HEK293 (cell line): ENCODE data around the gene PHLDB2.

Source experiments
- CTCF ChIA-PET: fragments of 350-600 bp; formaldehyde crosslinking; extraction: SDS; loops from one replicate; lab custom pipeline; 2021; ENCODE audit warnings: antibody characterized with exemption; lab: Yijun Ruan, JAX
- POLR2A ChIA-PET: fragments of 300-600 bp; formaldehyde crosslinking; extraction: SDS; loops from one replicate; lab custom pipeline; 2020; ENCODE audit warnings: antibody characterized with exemption, inconsistent platforms; lab: Yijun Ruan, JAX
- H3K27ac ChIP-seq: fragments of 200-500 bp; sonication (Bioruptor generic); 2 replicates; pipeline ENCODE4 v1.5.1; 2014; ENCODE audit warnings: low read depth, low read length, control low read depth, inconsistent platforms; ENCODE audit errors: extremely low read depth
- H3K36me3 ChIP-seq, 2 experiments: fragments of 200-500 bp in 1 of 2; sonication (Bioruptor generic) in 1 of 2; 1 replicate in 1 of 2; 2 replicates in 1 of 2; pipeline ENCODE4 v1.5.1; 2014 to 2017; ENCODE audit warnings: inconsistent platforms in 2 of 2, low read length in 2 of 2; ENCODE audit not compliant: control insufficient read depth in 2 of 2, insufficient read depth in 1 of 2
- H3K4me1 ChIP-seq: fragments of 200-500 bp; sonication (Bioruptor generic); 2 replicates; pipeline ENCODE4 v1.5.1; 2014; ENCODE audit warnings: mild to moderate bottlenecking, low read length, inconsistent platforms; ENCODE audit not compliant: control insufficient read depth, insufficient read depth
- H3K4me3 ChIP-seq: 2 replicates; pipeline ENCODE4 v1.5.1; 2011; ENCODE audit warnings: low read depth, mild to moderate bottlenecking, control low read depth, low read length, moderate library complexity
- H3K9me3 ChIP-seq: fragments of 200-500 bp; sonication (Bioruptor generic); 2 replicates; pipeline ENCODE4 v1.5.1; 2014; ENCODE audit warnings: low read depth, low read length, inconsistent platforms; ENCODE audit not compliant: control insufficient read depth, insufficient read depth
- FEZF1 ChIP-seq: fragments of 450-650 bp; formaldehyde crosslinking; IDR thresholded peaks from 2 replicates; pipeline ENCODE4 v1.5.1; 2016; ENCODE audit warnings: missing biosample characterization, missing genetic modification characterization
- GLI2 ChIP-seq: fragments of 450-650 bp; formaldehyde crosslinking; IDR thresholded peaks from 2 replicates; pipeline ENCODE4; 2017; ENCODE audit warnings: missing biosample characterization, missing genetic modification characterization, low read depth, borderline replicate concordance
- KLF9 ChIP-seq: fragments of 450-650 bp; formaldehyde crosslinking; IDR thresholded peaks from 2 replicates; pipeline ENCODE4 v1.5.1; 2016; ENCODE audit warnings: missing biosample characterization, missing genetic modification characterization, low read depth
- ZFP37 ChIP-seq: fragments of 450-650 bp; formaldehyde crosslinking; IDR thresholded peaks from 2 replicates; pipeline ENCODE4 v1.5.1; 2016; ENCODE audit warnings: missing biosample characterization, missing genetic modification characterization
- ZNF146 ChIP-seq: fragments of 450-650 bp; formaldehyde crosslinking; IDR thresholded peaks from 2 replicates; pipeline ENCODE4 v1.5.1; 2016; ENCODE audit warnings: missing biosample characterization, missing genetic modification characterization
- ZNF155 ChIP-seq: fragments of 450-650 bp; formaldehyde crosslinking; IDR thresholded peaks from 2 replicates; pipeline ENCODE4 v1.5.1; 2016; ENCODE audit warnings: missing biosample characterization, missing genetic modification characterization
- ZNF239 ChIP-seq: fragments of 450-650 bp; formaldehyde crosslinking; IDR thresholded peaks from 2 replicates; pipeline ENCODE4 v1.5.1; 2016; ENCODE audit warnings: missing biosample characterization, missing genetic modification characterization
- ZNF302 ChIP-seq: fragments of 450-650 bp; formaldehyde crosslinking; IDR thresholded peaks from 2 replicates; pipeline ENCODE4 v1.5.1; 2016; ENCODE audit warnings: missing biosample characterization, missing genetic modification characterization, low read depth
- ZNF324 ChIP-seq: fragments of 450-650 bp; formaldehyde crosslinking; IDR thresholded peaks from 2 replicates; pipeline ENCODE4 v1.5.1; 2016; ENCODE audit warnings: missing biosample characterization, missing genetic modification characterization
- ZNF366 ChIP-seq: fragments of 450-650 bp; formaldehyde crosslinking; conservative IDR thresholded peaks from 2 replicates; pipeline ENCODE4 v1.5.1; 2016; ENCODE audit warnings: missing biosample characterization, missing genetic modification characterization
- ZNF391 ChIP-seq: fragments of 450-650 bp; formaldehyde crosslinking; IDR thresholded peaks from 2 replicates; pipeline ENCODE4 v1.5.1; 2016; ENCODE audit warnings: low read depth, missing biosample characterization, missing genetic modification characterization, borderline replicate concordance
- ZNF404 ChIP-seq: fragments of 450-650 bp; formaldehyde crosslinking; IDR thresholded peaks from 2 replicates; pipeline ENCODE4 v1.5.1; 2017; ENCODE audit warnings: missing biosample characterization, missing genetic modification characterization
- ZNF501 ChIP-seq: fragments of 450-650 bp; formaldehyde crosslinking; IDR thresholded peaks from 2 replicates; pipeline ENCODE4 v1.5.1; 2016; ENCODE audit warnings: missing biosample characterization, missing genetic modification characterization
- ZNF558 ChIP-seq: fragments of 450-650 bp; formaldehyde crosslinking; IDR thresholded peaks from 2 replicates; pipeline ENCODE4 v1.5.1; 2016; ENCODE audit warnings: missing biosample characterization, missing genetic modification characterization
- ZNF600 ChIP-seq: fragments of 450-650 bp; formaldehyde crosslinking; IDR thresholded peaks from 2 replicates; pipeline ENCODE4 v1.5.1; 2016; ENCODE audit warnings: missing biosample characterization, missing genetic modification characterization
- ZNF626 ChIP-seq: fragments of 450-650 bp; sonication (Bioruptor Pico); formaldehyde crosslinking; IDR thresholded peaks from 2 replicates; pipeline ENCODE4 v1.5.1; 2018; ENCODE audit warnings: missing biosample characterization, missing genetic modification characterization, inconsistent platforms
- ZNF658 ChIP-seq: fragments of 450-650 bp; formaldehyde crosslinking; IDR thresholded peaks from 2 replicates; pipeline ENCODE4; 2016; ENCODE audit warnings: missing biosample characterization, missing genetic modification characterization
- ZNF76 ChIP-seq: fragments of 450-650 bp; formaldehyde crosslinking; IDR thresholded peaks from 2 replicates; pipeline ENCODE4; 2016; ENCODE audit warnings: low read depth, missing biosample characterization, missing genetic modification characterization, borderline replicate concordance
- TF ChIP-seq, protein P1 (sequence below): fragments of 450-650 bp; formaldehyde crosslinking; IDR thresholded peaks from 2 replicates; pipeline ENCODE4 v1.5.1; 2016; ENCODE audit warnings: missing biosample characterization, missing genetic modification characterization
- TF ChIP-seq, protein P2 (sequence below): fragments of 450-650 bp; formaldehyde crosslinking; IDR thresholded peaks from 2 replicates; pipeline ENCODE4 v1.5.1; 2016; ENCODE audit warnings: missing biosample characterization, missing genetic modification characterization
- TF ChIP-seq, protein P3 (sequence below): fragments of 450-650 bp; formaldehyde crosslinking; IDR thresholded peaks from 2 replicates; pipeline ENCODE4 v1.5.1; 2016; ENCODE audit warnings: missing biosample characterization, missing genetic modification characterization, borderline replicate concordance
- TF ChIP-seq, protein P4 (sequence below): fragments of 450-650 bp; formaldehyde crosslinking; IDR thresholded peaks from 2 replicates; pipeline ENCODE4 v1.5.1; 2016; ENCODE audit warnings: missing biosample characterization, missing genetic modification characterization, low read depth

The PHLDB2 gene

DNA sequence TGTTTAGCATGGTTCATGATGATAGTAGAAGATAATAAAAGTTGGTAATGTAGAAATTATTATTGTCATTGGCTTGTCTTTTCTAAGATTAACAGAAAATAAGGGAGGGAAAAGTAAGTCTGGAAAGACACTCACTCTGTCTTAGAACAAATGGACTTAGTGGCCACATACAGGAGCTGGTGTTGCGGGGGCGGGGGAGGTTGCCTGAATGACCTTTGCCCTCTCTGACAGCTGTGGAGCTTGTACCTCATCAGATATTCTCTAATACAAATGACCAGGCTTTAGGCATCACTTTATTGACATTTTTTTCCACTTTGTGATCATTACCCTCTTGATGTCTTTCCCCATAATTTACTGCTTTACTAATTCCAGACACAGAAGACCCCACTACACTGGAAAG, 145.6 kb downstream of the PHLDB2 start:
- no peak overlapping the region for H3K4me3 ChIP-seq
- ChIA-PET POLR2A (interaction anchor here (0.6 kb wide), 1 partner anchor 31 kb away, joined by 4 read pairs; no protein-coding TSS in a partner anchor), CTCF (interaction anchor here (0.8 to 2.9 kb wide), 4 partner anchors 9 to 107 kb away, joined by 3 to 28 read pairs (median 4); no protein-coding TSS in a partner anchor)
- H3K9me3 ChIP-seq, result no peaks in the 10 kb centered on the region
- H3K4me1 ChIP-seq, result no peaks in the 10 kb centered on the region
- TF ChIP-seq, protein P1, sequence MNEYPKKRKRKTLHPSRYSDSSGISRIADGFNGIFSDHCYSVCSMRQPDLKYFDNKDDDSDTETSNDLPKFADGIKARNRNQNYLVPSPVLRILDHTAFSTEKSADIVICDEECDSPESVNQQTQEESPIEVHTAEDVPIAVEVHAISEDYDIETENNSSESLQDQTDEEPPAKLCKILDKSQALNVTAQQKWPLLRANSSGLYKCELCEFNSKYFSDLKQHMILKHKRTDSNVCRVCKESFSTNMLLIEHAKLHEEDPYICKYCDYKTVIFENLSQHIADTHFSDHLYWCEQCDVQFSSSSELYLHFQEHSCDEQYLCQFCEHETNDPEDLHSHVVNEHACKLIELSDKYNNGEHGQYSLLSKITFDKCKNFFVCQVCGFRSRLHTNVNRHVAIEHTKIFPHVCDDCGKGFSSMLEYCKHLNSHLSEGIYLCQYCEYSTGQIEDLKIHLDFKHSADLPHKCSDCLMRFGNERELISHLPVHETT (tag by site-specific recombination), result no peak
- TF ChIP-seq ZNF404 (tag by site-specific recombination) (no peak), ZNF558 (tag by site-specific recombination) (no peak), KLF9 (tag by site-specific recombination) (no peak), ZNF626 (tag by site-specific recombination) (no peak), ZNF658 (no peak), ZNF366 (tag by site-specific recombination) (no peak), FEZF1 (tag by site-specific recombination) (no peak), ZFP37 (no peak), ZNF146 (tag by site-specific recombination) (no peak), ZNF302 (tag by site-specific recombination) (no peak), GLI2 (no peak)
- TF ChIP-seq, protein P2, sequence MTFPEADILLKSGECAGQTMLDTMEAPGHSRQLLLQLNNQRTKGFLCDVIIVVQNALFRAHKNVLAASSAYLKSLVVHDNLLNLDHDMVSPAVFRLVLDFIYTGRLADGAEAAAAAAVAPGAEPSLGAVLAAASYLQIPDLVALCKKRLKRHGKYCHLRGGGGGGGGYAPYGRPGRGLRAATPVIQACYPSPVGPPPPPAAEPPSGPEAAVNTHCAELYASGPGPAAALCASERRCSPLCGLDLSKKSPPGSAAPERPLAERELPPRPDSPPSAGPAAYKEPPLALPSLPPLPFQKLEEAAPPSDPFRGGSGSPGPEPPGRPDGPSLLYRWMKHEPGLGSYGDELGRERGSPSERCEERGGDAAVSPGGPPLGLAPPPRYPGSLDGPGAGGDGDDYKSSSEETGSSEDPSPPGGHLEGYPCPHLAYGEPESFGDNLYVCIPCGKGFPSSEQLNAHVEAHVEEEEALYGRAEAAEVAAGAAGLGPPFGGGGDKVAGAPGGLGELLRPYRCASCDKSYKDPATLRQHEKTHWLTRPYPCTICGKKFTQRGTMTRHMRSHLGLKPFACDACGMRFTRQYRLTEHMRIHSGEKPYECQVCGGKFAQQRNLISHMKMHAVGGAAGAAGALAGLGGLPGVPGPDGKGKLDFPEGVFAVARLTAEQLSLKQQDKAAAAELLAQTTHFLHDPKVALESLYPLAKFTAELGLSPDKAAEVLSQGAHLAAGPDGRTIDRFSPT (tag by site-specific recombination), result no peak
- TF ChIP-seq, all 188 proteins: peak for 0
- no peak overlapping the region for H3K27ac ChIP-seq
- H3K36me3 ChIP-seq, result no peaks in the 10 kb centered on the region

DNA sequence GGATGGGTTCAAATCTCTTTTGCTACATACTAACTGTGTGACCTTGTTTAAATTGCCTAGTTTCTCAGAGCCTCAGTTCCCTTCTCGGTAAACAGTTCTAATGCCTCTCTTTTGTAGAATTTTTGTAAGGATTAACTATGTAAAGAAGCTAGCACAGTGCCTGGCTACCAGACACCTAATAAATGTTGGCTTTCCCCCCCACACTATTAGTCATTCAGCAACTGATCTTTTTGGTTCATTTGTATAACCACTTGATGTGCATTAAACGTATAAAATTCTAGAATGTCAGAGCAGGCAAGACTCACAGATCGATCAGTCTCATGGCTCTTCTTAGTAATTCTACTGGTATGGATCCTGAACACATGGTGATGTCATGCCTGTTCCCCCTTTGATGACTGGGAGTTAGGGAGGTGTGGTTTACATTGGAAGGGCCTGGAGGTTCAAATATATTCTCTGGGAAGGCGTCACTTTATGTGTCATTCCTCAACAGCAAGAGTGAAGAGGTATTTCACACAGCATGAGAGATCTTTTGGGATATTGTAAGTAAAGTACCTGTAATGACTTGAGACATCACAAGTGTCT, 146.1 kb downstream of the PHLDB2 start:
- POLR2A ChIA-PET, result no interaction called here
- H3K9me3 ChIP-seq, result no peaks in the 10 kb centered on the region
- H3K4me1 ChIP-seq, result no peaks in the 10 kb centered on the region
- TF ChIP-seq ZNF658, result no peak
- TF ChIP-seq, protein P3, sequence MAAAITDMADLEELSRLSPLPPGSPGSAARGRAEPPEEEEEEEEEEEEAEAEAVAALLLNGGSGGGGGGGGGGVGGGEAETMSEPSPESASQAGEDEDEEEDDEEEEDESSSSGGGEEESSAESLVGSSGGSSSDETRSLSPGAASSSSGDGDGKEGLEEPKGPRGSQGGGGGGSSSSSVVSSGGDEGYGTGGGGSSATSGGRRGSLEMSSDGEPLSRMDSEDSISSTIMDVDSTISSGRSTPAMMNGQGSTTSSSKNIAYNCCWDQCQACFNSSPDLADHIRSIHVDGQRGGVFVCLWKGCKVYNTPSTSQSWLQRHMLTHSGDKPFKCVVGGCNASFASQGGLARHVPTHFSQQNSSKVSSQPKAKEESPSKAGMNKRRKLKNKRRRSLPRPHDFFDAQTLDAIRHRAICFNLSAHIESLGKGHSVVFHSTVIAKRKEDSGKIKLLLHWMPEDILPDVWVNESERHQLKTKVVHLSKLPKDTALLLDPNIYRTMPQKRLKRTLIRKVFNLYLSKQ, result no peak
- TF ChIP-seq ZNF155 (tag by site-specific recombination), result no peak
- TF ChIP-seq ZNF391, result no peak
- TF ChIP-seq, protein P4, sequence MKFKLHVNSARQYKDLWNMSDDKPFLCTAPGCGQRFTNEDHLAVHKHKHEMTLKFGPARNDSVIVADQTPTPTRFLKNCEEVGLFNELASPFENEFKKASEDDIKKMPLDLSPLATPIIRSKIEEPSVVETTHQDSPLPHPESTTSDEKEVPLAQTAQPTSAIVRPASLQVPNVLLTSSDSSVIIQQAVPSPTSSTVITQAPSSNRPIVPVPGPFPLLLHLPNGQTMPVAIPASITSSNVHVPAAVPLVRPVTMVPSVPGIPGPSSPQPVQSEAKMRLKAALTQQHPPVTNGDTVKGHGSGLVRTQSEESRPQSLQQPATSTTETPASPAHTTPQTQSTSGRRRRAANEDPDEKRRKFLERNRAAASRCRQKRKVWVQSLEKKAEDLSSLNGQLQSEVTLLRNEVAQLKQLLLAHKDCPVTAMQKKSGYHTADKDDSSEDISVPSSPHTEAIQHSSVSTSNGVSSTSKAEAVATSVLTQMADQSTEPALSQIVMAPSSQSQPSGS, result 0 out of 2 replicates have a peak, but pooled peaks have one; percentile 18
- no peak for TF ChIP-seq ZNF324
- TF ChIP-seq ZNF600, result 0 out of 2 replicates have a peak, but pooled peaks have one; percentile 29
- TF ChIP-seq ZNF239 (tag by site-specific recombination), result no peak
- TF ChIP-seq ZNF76 (tag by site-specific recombination), result no peak
- no peak for TF ChIP-seq ZNF501 (tag by site-specific recombination)
- H3K36me3 ChIP-seq, result no peaks in the 10 kb centered on the region
- CTCF ChIA-PET, result interaction anchor here (0.6 to 2.9 kb wide), 4 partner anchors 8 to 237 kb away, joined by 4 to 28 read pairs (median 6); no protein-coding TSS in a partner anchor
- no peak overlapping the region for H3K4me3 ChIP-seq
- H3K27ac ChIP-seq, result no peak overlapping the region
